ENCODE measurements around the gene USP12. TPM values are rescaled to one million over a fixed set of nuclear protein-coding genes. Genes with fewer than 3 reads are reported as not detected.
A peak's percentile ranks its signal among the peaks of the same experiment; 100 is the strongest.

Gene USP12
- total and polyA plus RNA-seq, 7 donors, result 13.1 to 31.7 (median 23.7) TPM

- H3K36me3 ChIP-seq (ENCODE audit: insufficient read depth in 1 of 2, low read depth in 1 of 2), result no peaks in the 10 kb centered on the region
- intact Hi-C loops (cut with DNase I), result no loop called here
- no peak for TF ChIP-seq CTCF (IDR thresholded peaks at IDR 0.05)
- H3K9me3 ChIP-seq, result no peaks in the 10 kb centered on the region
- no peak overlapping the region for H3K4me3 ChIP-seq
- H3K4me1 ChIP-seq, result peaks cover 69% of the 10 kb centered on the region
- H3K27ac ChIP-seq, result peak overlapping the region; percentile 59
- DNase-seq (no peak), ATAC-seq (peak; percentile 56 to 62 (median 58))
- WGBS, 3 donors, result 58 to 84% (median 64%) methylated on average over 4 of the region's 4 CpGs
- H3K27me3 ChIP-seq (ENCODE audit: insufficient read depth in 3 of 3, low read length in 2 of 3), result no peaks in the 10 kb centered on the region
Observed at GRCh38 chr13:27130979-27131623, 40.5 kb downstream of the USP12 start.

- Histone ChIP-seq H3K27me3 (ENCODE audit: insufficient read depth in 3 of 3, low read length in 2 of 3) (no peaks in the 10 kb centered on the region), H3K4me1 (peaks cover 69% of the 10 kb centered on the region), H3K9me3 (no peaks in the 10 kb centered on the region), H3K27ac (peak overlapping the region; percentile 59), H3K36me3 (ENCODE audit: insufficient read depth in 1 of 2, low read depth in 1 of 2) (no peaks in the 10 kb centered on the region), H3K4me3 (no peak overlapping the region)
- no peak for DNase-seq
- peak; percentile 72 to 89 (median 80) for ATAC-seq
- no peak for TF ChIP-seq CTCF (IDR thresholded peaks at IDR 0.05)
- intact Hi-C loops (cut with DNase I), result no loop called here
- 17 to 32% (median 20%) methylated on average over 7 of the region's 7 CpGs for WGBS, 3 donors
Observed at GRCh38 chr13:27130223-27130978, 41.2 kb downstream of the USP12 start.

- intact Hi-C loops (cut with DNase I), result no loop called here
Observed at GRCh38 chr13:27128825-27129627, 42.6 kb downstream of the USP12 start.

GRCh38 chr13:27126859-27127258 lies 44.8 kb downstream of the USP12 start:
- no peak overlapping the region for H3K4me3 ChIP-seq
- H3K27ac ChIP-seq, result no peak overlapping the region
- no peak for TF ChIP-seq CTCF (IDR thresholded peaks at IDR 0.05)
- ATAC-seq, result no peak
- intact Hi-C loops (cut with DNase I), result no loop called here
- DNase-seq, result no peak
- H3K27me3 ChIP-seq (ENCODE audit: insufficient read depth in 3 of 3, low read length in 2 of 3), result no peaks in the 10 kb centered on the region
- peaks cover 37% of the 10 kb centered on the region for H3K4me1 ChIP-seq
- H3K36me3 ChIP-seq (ENCODE audit: insufficient read depth in 1 of 2, low read depth in 1 of 2), result no peaks in the 10 kb centered on the region
- H3K9me3 ChIP-seq, result no peaks in the 10 kb centered on the region

More at GRCh38 chr13:27128825-27129627, 42.6 kb downstream of the USP12 start:
- Histone ChIP-seq H3K36me3 (ENCODE audit: insufficient read depth in 1 of 2, low read depth in 1 of 2) (no peaks in the 10 kb centered on the region), H3K9me3 (no peaks in the 10 kb centered on the region), H3K27me3 (ENCODE audit: insufficient read depth in 3 of 3, low read length in 2 of 3) (no peaks in the 10 kb centered on the region), H3K27ac (no peak overlapping the region), H3K4me1 (peaks cover 55% of the 10 kb centered on the region), H3K4me3 (no peak overlapping the region)
- peak in 1 of 4 donors; percentile 30 for ATAC-seq
- DNase-seq, result no peak
- no peak for TF ChIP-seq CTCF (IDR thresholded peaks at IDR 0.05)
- 69 to 81% (median 72%) methylated on average over 8 of the region's 8 CpGs for WGBS, 3 donors

Measured in psoas muscle (tissue), 8 donors.